GM19351 (cell line): ENCODE results near the gene EDEM2.
"Not testable (repeated sequence)": the region's sequence is repeated elsewhere in the genome, so short reads cannot be mapped to it uniquely, and the experiment has no call there.

ENCODE experiments used
- ATAC-seq: cut with Tn5 transposase; IDR thresholded peaks from one replicate; pipeline ENCODE4 v1.9.1; 2021; ENCODE audit warnings: mild to moderate bottlenecking, moderate library complexity; ENCODE audit not compliant: unreplicated experiment

Gene EDEM2

DNA sequence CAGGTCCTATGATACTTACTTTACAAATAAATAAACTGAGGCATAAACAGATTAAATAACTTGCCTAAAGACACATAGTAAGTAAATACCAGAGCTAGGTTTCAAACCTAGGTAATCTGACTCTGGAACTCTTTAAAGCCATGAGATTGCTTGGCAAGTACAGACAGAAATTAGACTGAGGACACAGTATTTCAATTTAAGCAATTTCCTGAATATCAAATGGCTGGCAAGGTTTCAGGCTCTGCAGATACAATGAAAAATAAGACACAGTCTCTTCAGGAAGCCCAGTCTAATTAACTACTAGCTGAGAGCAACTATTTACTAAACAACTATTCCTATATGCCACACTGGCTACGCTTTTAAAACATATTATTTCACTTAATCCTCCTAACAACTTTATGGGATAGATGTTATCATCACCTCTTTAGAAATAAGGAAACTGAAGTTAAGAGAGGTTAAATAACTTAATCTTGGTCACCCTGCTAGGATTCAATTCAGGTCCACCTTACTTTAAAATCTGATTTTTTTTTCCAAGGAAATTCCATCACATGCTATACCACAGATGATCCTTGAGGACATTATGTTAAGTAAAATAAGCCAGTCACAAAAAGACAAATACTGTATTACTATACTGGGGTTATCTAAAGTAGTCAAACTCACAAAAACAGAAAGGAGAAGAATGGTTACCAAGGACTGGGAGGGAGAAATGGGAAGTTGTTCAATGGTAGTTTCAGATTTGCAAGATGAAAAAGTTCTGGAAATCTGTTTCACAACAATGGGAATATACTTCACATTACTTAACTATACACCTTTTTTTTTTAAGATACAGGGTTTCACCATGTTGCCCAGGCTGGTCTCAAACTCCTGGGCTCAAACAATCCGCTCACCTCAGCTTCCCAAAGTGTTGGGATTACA is 58.6 kb downstream of the EDEM2 start:
- no peak for ATAC-seq

DNA sequence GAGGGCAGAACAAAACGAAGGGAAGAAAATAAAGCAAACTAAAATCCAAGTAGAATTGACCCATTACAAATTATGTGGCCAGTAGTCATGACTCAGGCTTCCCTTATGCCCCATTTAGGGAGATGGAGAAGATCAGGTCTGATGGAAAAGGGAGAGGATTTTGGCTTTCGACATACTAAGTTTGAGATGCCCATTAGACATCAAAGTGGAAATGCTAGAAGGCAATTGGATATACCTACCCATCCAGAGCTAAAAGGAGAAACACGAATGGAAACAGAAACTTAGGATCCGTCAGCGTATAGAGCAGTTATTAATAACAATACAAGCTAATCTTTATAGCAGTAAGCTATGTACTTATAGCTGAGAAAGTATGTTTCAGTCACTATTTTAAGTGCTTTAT is 59.3 kb downstream of the EDEM2 start:
- ATAC-seq = no peak

DNA sequence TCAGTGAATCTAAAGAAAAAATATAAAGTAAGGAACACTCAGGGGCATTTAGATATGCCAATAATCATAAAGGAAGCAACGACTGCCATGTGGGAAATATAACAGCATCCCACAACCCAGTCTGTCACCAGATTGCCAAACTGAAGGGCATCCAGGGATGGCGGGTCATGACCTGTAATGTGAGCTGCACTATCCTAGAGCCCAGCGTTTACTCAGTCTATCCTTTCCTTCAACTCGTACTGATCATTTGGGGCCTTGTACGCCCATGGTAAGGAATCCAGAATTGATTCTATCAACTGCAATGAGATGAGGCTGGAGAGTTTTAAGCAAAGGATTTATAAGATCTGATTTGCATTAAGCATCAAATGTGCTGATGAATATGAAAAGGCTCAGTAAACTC is 59.8 kb downstream of the EDEM2 start:
- no peak for ATAC-seq

DNA sequence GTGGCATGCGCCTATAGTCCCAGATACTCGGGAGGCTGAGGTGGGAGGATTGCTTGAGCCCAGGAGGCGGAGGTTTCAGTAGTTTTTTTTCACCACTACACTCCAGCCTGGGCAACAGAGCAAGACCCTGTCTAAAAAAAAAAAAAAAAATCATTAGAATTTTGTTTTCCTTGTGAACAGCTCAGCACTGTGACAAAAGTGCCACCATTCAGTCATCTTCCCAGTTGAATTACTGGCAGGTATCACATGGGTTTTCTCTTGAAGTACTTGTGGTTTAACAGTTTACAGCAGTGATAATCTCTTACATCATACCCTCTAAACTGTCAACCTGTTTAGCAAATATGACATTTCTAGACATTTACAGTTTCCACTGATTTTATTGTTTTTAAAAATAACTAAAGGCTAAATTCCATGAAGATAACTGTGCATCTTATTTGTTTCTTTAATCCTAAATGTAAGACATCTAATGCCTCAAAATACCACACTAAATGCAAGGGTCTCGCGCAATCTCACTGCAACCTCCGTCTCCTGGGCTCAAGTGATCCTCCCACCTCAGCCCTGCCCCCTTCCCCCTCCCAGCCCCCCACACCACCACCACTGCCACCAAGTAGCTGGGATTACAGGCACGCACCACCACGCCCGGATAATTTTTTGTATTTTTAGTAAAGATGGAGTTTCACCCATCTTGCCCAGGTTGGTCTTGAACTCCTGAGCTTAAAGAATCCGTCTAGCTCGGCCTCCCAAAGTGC is 61.5 kb downstream of the EDEM2 start:
- ATAC-seq = no peak

GRCh38 chr20:35084998-35085397 is 62.1 kb downstream of the EDEM2 start:
- no peak for ATAC-seq

DNA sequence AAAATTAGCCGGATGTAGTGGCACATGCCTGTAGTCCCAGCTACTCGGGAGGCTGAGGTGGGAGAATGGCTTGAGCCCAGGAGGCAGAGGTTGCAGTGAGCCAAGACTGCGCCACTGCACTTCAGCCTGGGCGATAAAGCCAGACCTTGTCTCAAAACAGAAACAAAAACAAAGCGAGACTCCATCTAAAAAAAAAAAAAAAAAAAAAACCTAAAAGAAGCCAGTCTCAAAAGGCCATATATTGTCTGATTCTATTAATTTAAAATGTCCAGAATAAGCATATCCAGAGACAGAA is 66.8 kb downstream of the EDEM2 start:
- ATAC-seq = not testable (repeated sequence)

- no peak for ATAC-seq
Observed at GRCh38 chr20:35079472-35080347, 67.4 kb downstream of the EDEM2 start.

DNA sequence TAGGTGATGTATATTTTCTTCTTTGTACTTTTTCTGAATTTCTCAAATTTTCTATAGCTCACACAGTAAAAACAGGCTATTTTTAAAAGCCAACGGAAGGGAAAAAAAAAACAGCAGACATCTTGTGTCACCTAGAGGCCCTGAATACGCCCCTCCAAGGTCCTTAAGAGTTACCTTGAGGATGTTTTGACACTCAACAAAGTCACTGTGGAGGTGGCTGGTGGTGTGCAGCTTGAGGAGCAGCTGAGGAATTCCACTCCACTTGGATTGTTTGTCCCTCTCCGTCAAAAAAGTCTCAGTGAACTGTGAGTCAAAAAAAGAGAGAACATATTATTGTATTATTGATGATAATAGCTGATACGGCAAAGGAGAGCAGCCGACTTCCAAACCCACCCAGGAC is 69.3 kb downstream of the EDEM2 start:
- no peak for ATAC-seq

DNA sequence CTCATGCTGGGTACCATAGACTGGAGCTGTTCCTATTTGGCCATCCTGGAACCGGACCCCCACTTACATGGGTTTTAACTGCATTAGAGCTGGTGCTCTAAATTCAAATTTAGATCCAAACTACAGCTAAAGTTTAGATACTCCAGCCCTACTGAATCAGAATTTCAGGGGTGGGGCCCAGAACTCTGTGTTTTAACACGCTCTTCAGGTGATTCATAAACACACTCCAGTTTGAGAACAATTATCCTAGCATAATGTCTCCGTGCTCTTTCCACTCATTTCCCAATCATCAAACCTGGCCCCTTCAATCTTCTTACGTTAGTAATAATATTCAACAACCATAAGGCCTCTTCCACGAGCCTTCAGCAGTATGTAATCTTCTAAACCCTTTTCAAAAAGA is 69.8 kb downstream of the EDEM2 start:
- no peak for ATAC-seq

GRCh38 chr20:35071436-35072153 is 75.5 kb downstream of the EDEM2 start:
- not testable (repeated sequence) for ATAC-seq

DNA sequence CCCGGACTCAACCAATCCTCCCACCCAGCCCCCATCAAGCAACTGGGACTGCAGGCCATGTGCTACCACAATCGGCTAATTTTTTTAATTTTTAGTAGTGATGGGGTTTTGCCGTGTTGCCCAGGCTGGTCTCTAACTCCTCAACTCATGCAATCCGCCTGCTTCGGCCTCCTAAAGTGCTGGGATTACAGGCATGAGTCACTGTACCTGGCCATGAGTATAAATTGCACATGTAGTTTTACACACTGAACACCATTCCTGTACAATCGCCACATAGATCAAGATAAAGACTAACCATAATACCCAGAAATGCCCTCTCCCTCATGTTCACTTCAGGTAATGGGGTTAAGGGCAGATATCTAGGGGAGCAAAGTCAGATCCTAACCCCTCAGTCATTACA is 80.9 kb downstream of the EDEM2 start:
- ATAC-seq = no peak
